WTC11 (cell line): Measurements from ENCODE around the gene AVEN. TPM values are rescaled to one million over a fixed set of nuclear protein-coding genes. Genes with fewer than 3 reads are reported as not detected.

Source experiments
- ATAC-seq: fragments of 200-7000 bp; cut with Tn5 transposase; 2 replicates; pipeline ENCODE4 v1.10.0; 2021; ENCODE audit warnings: mild to moderate bottlenecking, moderate library complexity
- CTCF ChIA-PET: fragments of 300-600 bp; sonication (Branson Sonifier 250); formaldehyde crosslinking; loops from one replicate; lab custom pipeline; 2021; ENCODE audit warnings: antibody characterized with exemption; lab: Charles Lee
- POLR2A ChIA-PET: fragments of 350-600 bp; sonication (Branson Sonifier 250); formaldehyde crosslinking; loops from one replicate; lab custom pipeline; 2021; ENCODE audit warnings: antibody characterized with exemption; lab: Charles Lee
- DNase-seq: peaks from one replicate; pipeline ENCODE4 v3.0.0; 2021; ENCODE audit warnings: low spot score
- H3K27ac Mint-ChIP-seq: 2 replicates; pipeline ENCODE4 v1.8.0; 2021; ENCODE audit warnings: mixed read lengths
- H3K27me3 Mint-ChIP-seq: 2 replicates; pipeline ENCODE4 v1.8.0; 2021; ENCODE audit warnings: low read depth, mild to moderate bottlenecking, moderate library complexity, mixed read lengths
- H3K36me3 Mint-ChIP-seq: 2 replicates; pipeline ENCODE4 v1.8.0; 2021; ENCODE audit warnings: mixed read lengths
- H3K4me1 Mint-ChIP-seq: 2 replicates; pipeline ENCODE4 v1.8.0; 2022; ENCODE audit warnings: mixed read lengths
- H3K4me3 Mint-ChIP-seq: 2 replicates; pipeline ENCODE4 v1.8.0; 2021; ENCODE audit warnings: mild to moderate bottlenecking, moderate library complexity, mixed read lengths
- H3K9me3 Mint-ChIP-seq: 2 replicates; pipeline ENCODE4 v1.8.0; 2021; ENCODE audit warnings: mixed read lengths
- ARID4B ChIP-seq: sonication (generic); formaldehyde crosslinking; IDR thresholded peaks from 2 replicates; pipeline ENCODE4 v1.8.0; 2023; ENCODE audit warnings: missing genetic modification reagents, mild to moderate bottlenecking, borderline replicate concordance
- ATF1 ChIP-seq: sonication (generic); formaldehyde crosslinking; IDR thresholded peaks from 2 replicates; pipeline ENCODE4 v1.8.1; 2023; ENCODE audit warnings: mild to moderate bottlenecking, moderate library complexity, missing genetic modification reagents
- E2F5 ChIP-seq: sonication (generic); formaldehyde crosslinking; IDR thresholded peaks from 2 replicates; pipeline ENCODE4 v1.8.1; 2022; ENCODE audit warnings: mild to moderate bottlenecking, moderate library complexity, missing genetic modification reagents
- EMX1 ChIP-seq: fragments of 250-450 bp; sonication (Bioruptor Pico); IDR thresholded peaks from 2 replicates; pipeline ENCODE4 v1.8.0; 2021; ENCODE audit warnings: mild to moderate bottlenecking
- MAX ChIP-seq: sonication (generic); formaldehyde crosslinking; IDR thresholded peaks from 2 replicates; pipeline ENCODE4 v1.8.0; 2022; ENCODE audit warnings: mild to moderate bottlenecking, missing genetic modification reagents
- MLX ChIP-seq: sonication (generic); formaldehyde crosslinking; IDR thresholded peaks from 2 replicates; pipeline ENCODE4 v1.8.1; 2023; ENCODE audit warnings: mild to moderate bottlenecking, missing genetic modification reagents, moderate library complexity
- NFYB ChIP-seq: sonication (generic); formaldehyde crosslinking; conservative IDR thresholded peaks from 2 replicates; pipeline ENCODE4 v1.8.0; 2022; ENCODE audit warnings: low read depth, missing genetic modification reagents
- NR3C1 ChIP-seq: sonication (generic); formaldehyde crosslinking; conservative IDR thresholded peaks from 2 replicates; pipeline ENCODE4 v1.8.1; 2023; ENCODE audit warnings: low read depth, mild to moderate bottlenecking, missing genetic modification reagents
- SMAD4 ChIP-seq: sonication (generic); formaldehyde crosslinking; IDR thresholded peaks from 2 replicates; pipeline ENCODE4 v1.8.0; 2022; ENCODE audit warnings: mild to moderate bottlenecking, missing genetic modification reagents
- SP1 ChIP-seq: sonication (generic); formaldehyde crosslinking; conservative IDR thresholded peaks from 2 replicates; pipeline ENCODE4 v1.8.1; 2022; ENCODE audit warnings: missing genetic modification reagents
- TP53 ChIP-seq: sonication (generic); formaldehyde crosslinking; IDR thresholded peaks from 2 replicates; pipeline ENCODE4 v1.8.1; 2023; ENCODE audit warnings: mild to moderate bottlenecking, missing genetic modification reagents
- USF2 ChIP-seq: sonication (generic); formaldehyde crosslinking; IDR thresholded peaks from 2 replicates; pipeline ENCODE4 v1.8.1; 2023; ENCODE audit warnings: mild to moderate bottlenecking, missing genetic modification reagents, moderate library complexity
- ZMAT4 ChIP-seq: fragments of 250-450 bp; sonication (Bioruptor Pico); IDR thresholded peaks from 2 replicates; pipeline ENCODE4 v1.9.0; 2021; ENCODE audit warnings: mild to moderate bottlenecking
- ZNF281 ChIP-seq: sonication (generic); formaldehyde crosslinking; IDR thresholded peaks from 2 replicates; pipeline ENCODE4 v1.8.0; 2023; ENCODE audit warnings: mild to moderate bottlenecking, missing genetic modification reagents
- total RNA-seq: library from RNA; stranded (reverse); gene quantifications from 3 replicates; pipeline ENCODE4 v1.2.3, GENCODE V29; 2021

The AVEN gene
- total RNA-seq, 1 experiment from 2014 or later: 12.4 TPM

- H3K27me3 Mint-ChIP-seq: no peaks in the 10 kb centered on the region
- no peak for TF ChIP-seq ZMAT4 (CRISPR knock-in tag)
- no peak for TF ChIP-seq MLX (CRISPR knock-in tag)
- TF ChIP-seq, all 79 proteins: peak for 0
- Mint-ChIP-seq H3K27ac (no peak overlapping the region), H3K36me3 (no peaks in the 10 kb centered on the region; the same call in 1 of the 2 replicates), H3K9me3 (peaks cover 6% of the 10 kb centered on the region; the same call in 1 of the 2 replicates), H3K4me3 (no peak overlapping the region), H3K4me1 (peaks cover 2% of the 10 kb centered on the region)
- CTCF ChIA-PET: no interaction called here
- POLR2A ChIA-PET: no interaction called here
- no peak for DNase-seq
- no peak for ATAC-seq
Observed at GRCh38 chr15:33956397-33956796, 82.6 kb downstream of the AVEN start.

GRCh38 chr15:33955945-33956344 is 83.1 kb downstream of the AVEN start:
- Mint-ChIP-seq H3K9me3 (peaks cover 6% of the 10 kb centered on the region; the same call in 1 of the 2 replicates), H3K36me3 (no peaks in the 10 kb centered on the region; the same call in 1 of the 2 replicates), H3K27me3 (no peaks in the 10 kb centered on the region), H3K27ac (no peak overlapping the region), H3K4me3 (no peak overlapping the region)
- ChIA-PET CTCF (no interaction called here), POLR2A (no interaction called here)
- ATAC-seq (no peak), DNase-seq (no peak)
- no peak for TF ChIP-seq ATF1
- TF ChIP-seq TP53 (CRISPR knock-in tag): no peak
- TF ChIP-seq NR3C1 (CRISPR knock-in tag): no peak
- no peak for TF ChIP-seq EMX1 (CRISPR knock-in tag)
- no peak for TF ChIP-seq SP1
- no peak for TF ChIP-seq MAX (CRISPR knock-in tag)
- no peak for TF ChIP-seq SMAD4 (CRISPR knock-in tag)
- no peak for TF ChIP-seq E2F5 (CRISPR knock-in tag)
- no peak for TF ChIP-seq NFYB (CRISPR knock-in tag)
- no peak for TF ChIP-seq ZNF281 (CRISPR knock-in tag)
- no peak for TF ChIP-seq ARID4B
- TF ChIP-seq, all 79 proteins: peak for 0
- peaks cover 7% of the 10 kb centered on the region for H3K4me1 Mint-ChIP-seq

- ATAC-seq: no peak
- ChIA-PET POLR2A (no interaction called here), CTCF (no interaction called here)
- H3K27ac Mint-ChIP-seq: no peak overlapping the region
- H3K9me3 Mint-ChIP-seq: peaks cover 5% of the 10 kb centered on the region; the same call in 1 of the 2 replicates
- no peak for DNase-seq
- no peak overlapping the region for H3K4me3 Mint-ChIP-seq
- H3K4me1 Mint-ChIP-seq: peaks cover 5% of the 10 kb centered on the region
- no peaks in the 10 kb centered on the region for H3K36me3 Mint-ChIP-seq
- TF ChIP-seq USF2 (CRISPR knock-in tag) (no peak), MLX (CRISPR knock-in tag) (no peak)
- no peaks in the 10 kb centered on the region for H3K27me3 Mint-ChIP-seq
Observed at GRCh38 chr15:33946152-33946551, 92.9 kb downstream of the AVEN start.
